IMR-90 (cell line): Measurements from ENCODE around the gene MYL2. TPM values are rescaled to one million over a fixed set of nuclear protein-coding genes. Genes with fewer than 3 reads are reported as not detected.

Experiments
- ATAC-seq: fragments of 200-7000 bp; cut with Tn5 transposase; 2 replicates; pipeline ENCODE4 v1.9.1; 2020; ENCODE audit warnings: low read depth, mild to moderate bottlenecking, moderate library complexity
- BruUV-seq: library from RNA; stranded (reverse); fragments of 400-500 nt; replicated peaks from 2 replicates; lab custom pipeline; 2021; lab: Mats Ljungman, UMichigan
- CTCF ChIA-PET: fragments of 300-600 bp; formaldehyde crosslinking; extraction: SDS; loops from one replicate; lab custom pipeline; 2021; ENCODE audit warnings: antibody characterized with exemption; lab: Yijun Ruan, JAX
- POLR2A ChIA-PET: fragments of 300-600 bp; sonication (Branson Sonifier 250); formaldehyde crosslinking; loops from one replicate; lab custom pipeline; 2022; ENCODE audit warnings: antibody characterized with exemption; ENCODE audit not compliant: unreplicated experiment; lab: Charles Lee
- DNase-seq: peaks from one replicate; pipeline ENCODE4 v3.0.0; 2013
- H2AFZ ChIP-seq: replicated peaks from 2 replicates; pipeline ENCODE3; 2013; ENCODE audit warnings: low read length, mild to moderate bottlenecking; ENCODE audit not compliant: poor library complexity
- H2AK5ac ChIP-seq: 2 replicates; pipeline ENCODE4 v1.6.1; 2013; ENCODE audit warnings: low read depth, low read length, inconsistent platforms
- H2AK9ac ChIP-seq: replicated peaks from 2 replicates; pipeline ENCODE3; 2013; ENCODE audit warnings: mild to moderate bottlenecking, low read depth, low read length, moderate library complexity; ENCODE audit not compliant: poor library complexity
- H2BK120ac ChIP-seq: 2 replicates; pipeline ENCODE4 v1.6.1; 2013; ENCODE audit warnings: low read depth, low read length, inconsistent platforms
- H2BK15ac ChIP-seq: 3 replicates; pipeline ENCODE4 v1.6.1; 2013; ENCODE audit warnings: low read depth, low read length, inconsistent platforms
- H2BK20ac ChIP-seq: 2 replicates; pipeline ENCODE4 v1.6.1; 2013; ENCODE audit warnings: low read depth, mild to moderate bottlenecking, inconsistent platforms, low read length, moderate library complexity
- H2BK5ac ChIP-seq: 2 replicates; pipeline ENCODE4 v1.6.1; 2013; ENCODE audit warnings: mild to moderate bottlenecking, low read depth, low read length, inconsistent platforms; ENCODE audit not compliant: poor library complexity, severe bottlenecking
- H3K14ac ChIP-seq: replicated peaks from 2 replicates; pipeline ENCODE4 v1.6.1; 2013; ENCODE audit warnings: low read depth, low read length, inconsistent platforms
- H3K18ac ChIP-seq: 2 replicates; pipeline ENCODE4 v1.6.1; 2013; ENCODE audit warnings: low read depth, low read length, control low read depth
- H3K23ac ChIP-seq: 2 replicates; pipeline ENCODE4 v1.6.1; 2013; ENCODE audit warnings: low read depth, low read length, inconsistent platforms
- H3K27ac ChIP-seq: 2 replicates; pipeline ENCODE4 v1.5.1; 2013; ENCODE audit warnings: mild to moderate bottlenecking, control low read depth, low read length; ENCODE audit not compliant: insufficient read depth
- H3K27me3 ChIP-seq: 2 replicates; pipeline ENCODE4 v1.6.1; 2013; ENCODE audit warnings: low read length; ENCODE audit not compliant: control insufficient read depth, insufficient read depth
- H3K36me3 ChIP-seq: 2 replicates; pipeline ENCODE4 v1.6.1; 2013; ENCODE audit warnings: low read length, mixed read lengths; ENCODE audit not compliant: control insufficient read depth, insufficient read depth
- H3K4ac ChIP-seq: 2 replicates; pipeline ENCODE4 v1.6.1; 2013; ENCODE audit warnings: low read depth, low read length, inconsistent platforms
- H3K4me1 ChIP-seq: 2 replicates; pipeline ENCODE4 v1.6.1; 2013; ENCODE audit warnings: low read length, mixed read lengths; ENCODE audit not compliant: control insufficient read depth, insufficient read depth
- H3K4me2 ChIP-seq: 2 replicates; pipeline ENCODE4 v1.6.1; 2013; ENCODE audit warnings: low read depth, mild to moderate bottlenecking, control low read depth, low read length, moderate library complexity
- H3K4me3 ChIP-seq: 2 replicates; pipeline ENCODE4 v1.5.1; 2013; ENCODE audit warnings: low read depth, mild to moderate bottlenecking, control low read depth, low read length, moderate library complexity; ENCODE audit not compliant: insufficient read depth
- H3K56ac ChIP-seq: 2 replicates; pipeline ENCODE4 v1.6.1; 2013; ENCODE audit warnings: low read length, inconsistent platforms; ENCODE audit not compliant: insufficient read depth; ENCODE audit errors: extremely low read depth
- H3K79me1 ChIP-seq, 2 experiments: 2 replicates each; pipeline ENCODE4 v1.6.1; 2013; ENCODE audit warnings: low read length in 2 of 2, inconsistent platforms in 1 of 2, low read depth in 1 of 2
- H3K9ac ChIP-seq: 2 replicates; pipeline ENCODE4 v1.6.1; 2013; ENCODE audit warnings: low read depth, low read length, control low read depth
- H3K9me1 ChIP-seq: 2 replicates; pipeline ENCODE4 v1.6.1; 2013; ENCODE audit warnings: low read length, inconsistent platforms; ENCODE audit not compliant: insufficient read depth
- H3K9me3 ChIP-seq: 2 replicates; pipeline ENCODE4 v1.6.1; 2013; ENCODE audit warnings: low read length; ENCODE audit not compliant: control insufficient read depth, insufficient read depth
- H4K20me1 ChIP-seq: 2 replicates; pipeline ENCODE4 v1.6.1; 2013; ENCODE audit warnings: low read length, inconsistent platforms; ENCODE audit not compliant: insufficient read depth
- H4K5ac ChIP-seq: 2 replicates; pipeline ENCODE4 v1.6.1; 2013; ENCODE audit warnings: mild to moderate bottlenecking, low read depth, low read length, control low read depth
- H4K8ac ChIP-seq, 2 experiments: 2 replicates each; pipeline ENCODE4 v1.6.1; 2013; ENCODE audit warnings: low read depth in 2 of 2, low read length in 2 of 2, control low read depth in 1 of 2, inconsistent platforms in 1 of 2
- H4K91ac ChIP-seq: 2 replicates; pipeline ENCODE4 v1.6.1; 2013; ENCODE audit warnings: low read depth, low read length, inconsistent platforms; ENCODE audit not compliant: insufficient read depth
- BHLHE40 ChIP-seq: fragments of 150-350 bp; IDR thresholded peaks from 2 replicates; pipeline ENCODE4 v1.6.1; 2016; ENCODE audit warnings: mild to moderate bottlenecking, low read depth, low read length
- CEBPB ChIP-seq: IDR thresholded peaks from 2 replicates; pipeline ENCODE4 v1.6.1; 2012; ENCODE audit warnings: low read depth, low read length, improper control_type of control experiment
- CHD1 ChIP-seq: IDR thresholded peaks from 2 replicates; pipeline ENCODE4 v1.6.1; 2012; ENCODE audit warnings: low read depth, low read length, improper control_type of control experiment
- FOS ChIP-seq: fragments of 150-350 bp; IDR thresholded peaks from 2 replicates; pipeline ENCODE4 v1.6.1; 2016; ENCODE audit warnings: low read depth, low read length
- MAFK ChIP-seq: IDR thresholded peaks from 2 replicates; pipeline ENCODE4 v1.6.1; 2012; ENCODE audit warnings: low read depth, low read length, improper control_type of control experiment
- MAZ ChIP-seq: IDR thresholded peaks from 2 replicates; pipeline ENCODE4 v1.6.1; 2012; ENCODE audit warnings: low read depth, mild to moderate bottlenecking, low read length, improper control_type of control experiment, moderate library complexity, borderline replicate concordance
- MXI1 ChIP-seq: IDR thresholded peaks from 2 replicates; pipeline ENCODE4 v1.6.1; 2012; ENCODE audit warnings: low read depth, mild to moderate bottlenecking, low read length, moderate library complexity, borderline replicate concordance
- NFE2L2 ChIP-seq: fragments of 150-350 bp; IDR thresholded peaks from 2 replicates; pipeline ENCODE4 v1.6.1; 2016; ENCODE audit warnings: low read depth, mild to moderate bottlenecking, low read length
- POLR2A ChIP-seq: IDR thresholded peaks from 2 replicates; pipeline ENCODE4 v1.6.1; 2012; ENCODE audit warnings: mild to moderate bottlenecking, low read depth, low read length
- RAD21 ChIP-seq: IDR thresholded peaks from 2 replicates; pipeline ENCODE4 v1.6.1; 2012; ENCODE audit warnings: low read length, improper control_type of control experiment
- RCOR1 ChIP-seq: IDR thresholded peaks from 2 replicates; pipeline ENCODE4 v1.6.1; 2012; ENCODE audit warnings: mild to moderate bottlenecking, low read length, improper control_type of control experiment; ENCODE audit not compliant: insufficient replicate concordance
- RFX5 ChIP-seq: IDR thresholded peaks from 2 replicates; pipeline ENCODE4 v1.8.0; 2012; ENCODE audit warnings: low read depth, mild to moderate bottlenecking, low read length, moderate library complexity
- SMC3 ChIP-seq: fragments of 150-350 bp; IDR thresholded peaks from 2 replicates; pipeline ENCODE4 v1.6.1; 2016; ENCODE audit warnings: low read depth, mild to moderate bottlenecking, antibody characterized with exemption, low read length, moderate library complexity
- dilution Hi-C: fragments of 300-500 bp; cut with HindIII; formaldehyde crosslinking; loops from one replicate; pipeline ENCODE4 v1.14.3; 2018; ENCODE audit warnings: low sequenced_read_pairs; ENCODE audit not compliant: unreplicated experiment
- in situ Hi-C: fragments of 300-500 bp; cut with MboI; formaldehyde crosslinking; loops from 3 replicates; pipeline ENCODE4 v1.14.3; 2019; ENCODE audit warnings: low sequenced_read_pairs, inconsistent platforms, mixed read lengths
- intact Hi-C: fragments of 100-400 bp; cut with micrococcal nuclease; formaldehyde crosslinking; loops from 2 replicates; pipeline ENCODE4 v1.10.0; 2022
- polyA plus RNA-seq, 3 experiments: library from polyadenylated mRNA; depleted of rRNA; stranded (reverse); fragments of >200 nt; gene quantifications; 2 replicates each; pipeline ENCODE4 v1.2.3, GENCODE V29; 2012; ENCODE audit warnings: low replicate concordance in 1 of 3
- total RNA-seq: library from RNA; depleted of rRNA; stranded (reverse); fragments of >200 nt; gene quantifications from 2 replicates; pipeline ENCODE4 v1.2.3, GENCODE V29; 2012
- TF ChIP-seq, protein P1 (sequence below): fragments of 150-350 bp; IDR thresholded peaks from 2 replicates; pipeline ENCODE4 v1.6.1; 2017; ENCODE audit warnings: mild to moderate bottlenecking, antibody characterized with exemption, low read length, low read depth
- TF ChIP-seq, protein P2 (sequence below): fragments of 150-350 bp; IDR thresholded peaks from 2 replicates; pipeline ENCODE4 v1.6.1; 2016; ENCODE audit warnings: low read depth, mild to moderate bottlenecking, low read length, moderate library complexity, borderline replicate concordance
- TF ChIP-seq, protein P3 (sequence below): conservative IDR thresholded peaks from 2 replicates; pipeline ENCODE4 v1.5.1; 2012; ENCODE audit warnings: mild to moderate bottlenecking, low read depth, low read length, improper control_type of control experiment

Gene MYL2
- total and polyA plus RNA-seq, 2 of the 4 experiments (the other 2 are of a cell fraction), result not detected

DNA sequence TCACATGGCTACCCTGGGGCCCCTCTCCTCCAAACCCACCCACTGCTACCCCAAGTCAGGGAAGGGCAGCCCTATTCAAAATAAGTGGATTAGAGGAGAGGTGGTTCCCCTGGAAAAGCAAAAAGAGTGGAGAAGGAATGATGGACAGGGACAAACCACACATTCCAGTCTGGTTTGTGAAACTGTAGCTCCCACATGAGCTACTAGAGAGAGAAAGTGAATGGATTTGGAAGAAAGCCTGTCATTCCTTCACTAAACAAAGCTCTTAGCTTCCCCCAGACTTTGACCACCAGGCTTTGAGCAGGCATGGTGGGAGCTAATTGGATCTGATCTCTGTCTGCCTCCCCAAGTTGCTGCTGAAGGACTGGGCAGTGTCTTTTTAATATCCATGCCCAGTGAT is 45.6 kb downstream of the MYL2 start:
- Histone ChIP-seq H2BK5ac (no peak overlapping the region), H4K5ac (no peak overlapping the region), H3K4me2 (no peak overlapping the region), H4K20me1 (no peaks in the 10 kb centered on the region), H3K9me1 (no peaks in the 10 kb centered on the region), H3K4me3 (no peak overlapping the region), H3K56ac (no peak overlapping the region), H2BK120ac (no peak overlapping the region), H3K27ac (no peak overlapping the region), H3K36me3 (no peaks in the 10 kb centered on the region), H2AK5ac (no peak overlapping the region), H3K9me3 (no peaks in the 10 kb centered on the region), H3K4me1 (no peaks in the 10 kb centered on the region), H3K9ac (no peak overlapping the region), H3K14ac (no peak overlapping the region), H4K91ac (no peak overlapping the region), H3K4ac (no peak overlapping the region), H2AFZ (no peak overlapping the region), H4K8ac (no peak overlapping the region), H2BK15ac (no peak overlapping the region), H3K27me3 (no peaks in the 10 kb centered on the region), H3K18ac (no peak overlapping the region), H2BK20ac (no peak overlapping the region), H2AK9ac (no peak overlapping the region), H3K23ac (no peak overlapping the region), H3K79me1 (no peaks in the 10 kb centered on the region)
- dilution Hi-C loops, result no loop called here
- no TSS peak for BruUV-seq
- DNase-seq, result no peak
- TF ChIP-seq RFX5, result no peak
- no peak for TF ChIP-seq NFE2L2
- TF ChIP-seq SMC3, result no peak
- no peak for TF ChIP-seq BHLHE40
- TF ChIP-seq, protein P1, sequence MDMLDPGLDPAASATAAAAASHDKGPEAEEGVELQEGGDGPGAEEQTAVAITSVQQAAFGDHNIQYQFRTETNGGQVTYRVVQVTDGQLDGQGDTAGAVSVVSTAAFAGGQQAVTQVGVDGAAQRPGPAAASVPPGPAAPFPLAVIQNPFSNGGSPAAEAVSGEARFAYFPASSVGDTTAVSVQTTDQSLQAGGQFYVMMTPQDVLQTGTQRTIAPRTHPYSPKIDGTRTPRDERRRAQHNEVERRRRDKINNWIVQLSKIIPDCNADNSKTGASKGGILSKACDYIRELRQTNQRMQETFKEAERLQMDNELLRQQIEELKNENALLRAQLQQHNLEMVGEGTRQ, result no peak
- TF ChIP-seq MAZ, result no peak
- no peak for TF ChIP-seq RAD21
- TF ChIP-seq MAFK, result no peak
- TF ChIP-seq, protein P2, sequence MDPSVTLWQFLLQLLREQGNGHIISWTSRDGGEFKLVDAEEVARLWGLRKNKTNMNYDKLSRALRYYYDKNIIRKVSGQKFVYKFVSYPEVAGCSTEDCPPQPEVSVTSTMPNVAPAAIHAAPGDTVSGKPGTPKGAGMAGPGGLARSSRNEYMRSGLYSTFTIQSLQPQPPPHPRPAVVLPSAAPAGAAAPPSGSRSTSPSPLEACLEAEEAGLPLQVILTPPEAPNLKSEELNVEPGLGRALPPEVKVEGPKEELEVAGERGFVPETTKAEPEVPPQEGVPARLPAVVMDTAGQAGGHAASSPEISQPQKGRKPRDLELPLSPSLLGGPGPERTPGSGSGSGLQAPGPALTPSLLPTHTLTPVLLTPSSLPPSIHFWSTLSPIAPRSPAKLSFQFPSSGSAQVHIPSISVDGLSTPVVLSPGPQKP, result no peak
- no peak for TF ChIP-seq FOS
- no peak for TF ChIP-seq MXI1
- TF ChIP-seq, protein P3, sequence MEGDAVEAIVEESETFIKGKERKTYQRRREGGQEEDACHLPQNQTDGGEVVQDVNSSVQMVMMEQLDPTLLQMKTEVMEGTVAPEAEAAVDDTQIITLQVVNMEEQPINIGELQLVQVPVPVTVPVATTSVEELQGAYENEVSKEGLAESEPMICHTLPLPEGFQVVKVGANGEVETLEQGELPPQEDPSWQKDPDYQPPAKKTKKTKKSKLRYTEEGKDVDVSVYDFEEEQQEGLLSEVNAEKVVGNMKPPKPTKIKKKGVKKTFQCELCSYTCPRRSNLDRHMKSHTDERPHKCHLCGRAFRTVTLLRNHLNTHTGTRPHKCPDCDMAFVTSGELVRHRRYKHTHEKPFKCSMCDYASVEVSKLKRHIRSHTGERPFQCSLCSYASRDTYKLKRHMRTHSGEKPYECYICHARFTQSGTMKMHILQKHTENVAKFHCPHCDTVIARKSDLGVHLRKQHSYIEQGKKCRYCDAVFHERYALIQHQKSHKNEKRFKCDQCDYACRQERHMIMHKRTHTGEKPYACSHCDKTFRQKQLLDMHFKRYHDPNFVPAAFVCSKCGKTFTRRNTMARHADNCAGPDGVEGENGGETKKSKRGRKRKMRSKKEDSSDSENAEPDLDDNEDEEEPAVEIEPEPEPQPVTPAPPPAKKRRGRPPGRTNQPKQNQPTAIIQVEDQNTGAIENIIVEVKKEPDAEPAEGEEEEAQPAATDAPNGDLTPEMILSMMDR, result no peak
- no peak for TF ChIP-seq CHD1
- TF ChIP-seq RCOR1, result no peak
- TF ChIP-seq CEBPB, result no peak
- no peak for TF ChIP-seq POLR2A
- in situ Hi-C loops, result no loop called here
- POLR2A ChIA-PET, result no interaction called here
- CTCF ChIA-PET, result interaction anchor here (0.6 kb wide), 1 partner anchor 12 kb away, joined by 3 read pairs; no protein-coding TSS in a partner anchor
- ATAC-seq, result no peak
- intact Hi-C loops, result no loop called here
